Fibroblast of skin of abdomen (primary cell): ENCODE results near the gene KRT28. TPM values are rescaled to one million over a fixed set of nuclear protein-coding genes. Genes with fewer than 3 reads are reported as not detected.

Experiments
- DNase-seq: peaks from one replicate; pipeline ENCODE4 v3.0.0-alpha.2; 2013
- polyA plus RNA-seq, 2 experiments: library from polyadenylated mRNA; unstranded; fragments of 120-200 nt; gene quantifications; one replicate each; pipeline ENCODE4 v1.2.1, GENCODE V29; 2013; ENCODE audit not compliant: insufficient read length in 2 of 2

KRT28 gene
- polyA plus RNA-seq (2013, experiment 1 of 2; ENCODE audit: insufficient read length), result not detected
- polyA plus RNA-seq (2013, experiment 2 of 2; ENCODE audit: insufficient read length), result not detected

GRCh38 chr17:40799859-40800258, at the start of gene KRT28:
KRT28 (minus strand) TSS chr17:40799959; CDS start chr17:40799893, 66 bp downstream.
- no peak for DNase-seq

GRCh38 chr17:40848583-40849235, 49.0 kb upstream of the KRT28 start:
- no peak for DNase-seq

GRCh38 chr17:40846515-40847144, 46.9 kb upstream of the KRT28 start:
- no peak for DNase-seq

- no peak for DNase-seq
Observed at GRCh38 chr17:40844671-40845107, 44.9 kb upstream of the KRT28 start.

- no peak for DNase-seq
Observed at GRCh38 chr17:40843242-40843641, 43.5 kb upstream of the KRT28 start.

- peak; percentile 51 for DNase-seq
Observed at GRCh38 chr17:40841246-40841645, 41.5 kb upstream of the KRT28 start.

GRCh38 chr17:40839194-40839593, 39.4 kb upstream of the KRT28 start:
- no peak for DNase-seq

- no peak for DNase-seq
Observed at GRCh38 chr17:40836020-40836419, 36.3 kb upstream of the KRT28 start.

GRCh38 chr17:40833882-40834281, 34.1 kb upstream of the KRT28 start:
- no peak for DNase-seq

GRCh38 chr17:40832840-40833239, 33.1 kb upstream of the KRT28 start:
- DNase-seq, result no peak

- no peak for DNase-seq
Observed at GRCh38 chr17:40830085-40830776, 30.5 kb upstream of the KRT28 start.

GRCh38 chr17:40828454-40829044, 28.8 kb upstream of the KRT28 start:
- DNase-seq, result no peak

- DNase-seq, result no peak
Observed at GRCh38 chr17:40827746-40828453, 28.1 kb upstream of the KRT28 start.

GRCh38 chr17:40825599-40825998, 25.8 kb upstream of the KRT28 start:
- no peak for DNase-seq

GRCh38 chr17:40824015-40824832, 24.5 kb upstream of the KRT28 start:
- no peak for DNase-seq

GRCh38 chr17:40822132-40822812, 22.5 kb upstream of the KRT28 start, which contains the start of gene KRT10:
KRT10 (minus strand) TSS chr17:40822614; CDS start chr17:40822585, 29 bp downstream.
- no peak for DNase-seq

GRCh38 chr17:40821536-40821935, 21.8 kb upstream of the KRT28 start:
- DNase-seq, result no peak

- no peak for DNase-seq
Observed at GRCh38 chr17:40820228-40820838, 20.6 kb upstream of the KRT28 start.

- peak; percentile 13 for DNase-seq
Observed at GRCh38 chr17:40819528-40820125, 19.9 kb upstream of the KRT28 start.
